ENCODE measurements around the gene KAZN.

Gene KAZN

GRCh38 chr1:14686701-14687100, 88.2 kb downstream of the KAZN start:
- Histone ChIP-seq H3K4me2 (ENCODE audit: low read length) (no peak overlapping the region), H2BK5ac (ENCODE audit: low read depth, low read length, poor library complexity) (no peak overlapping the region), H3K18ac (ENCODE audit: low read length) (no peak overlapping the region), H2BK120ac (ENCODE audit: insufficient read depth, low read length, poor library complexity) (no peak overlapping the region), H4K8ac (ENCODE audit: low read depth, low read length) (no peak overlapping the region), H4K91ac (ENCODE audit: low read depth, low read length) (no peak overlapping the region), H4K12ac (ENCODE audit: low read depth, low read length) (no peak overlapping the region), H3K4me3 (ENCODE audit: low read depth, low read length) (no peak overlapping the region), H3K4me1 (ENCODE audit: control insufficient read depth in 1 of 2, insufficient read depth in 2 of 2, low read length in 2 of 2) (no peaks in the 10 kb centered on the region), H2AFZ (ENCODE audit: insufficient read depth, low read length, poor library complexity) (no peak overlapping the region), H3K36me3 (ENCODE audit: control insufficient read depth in 1 of 2, insufficient read depth in 2 of 2, low read length in 2 of 2) (no peaks in the 10 kb centered on the region), H3K4ac (ENCODE audit: low read depth, low read length) (no peak overlapping the region), H2BK12ac (ENCODE audit: low read length) (no peak overlapping the region), H3K14ac (ENCODE audit: low read length) (no peak overlapping the region), H3K79me2 (ENCODE audit: control insufficient read depth, insufficient read depth, low read length, poor library complexity) (no peaks in the 10 kb centered on the region), H3K9me3 (ENCODE audit: insufficient read depth, low read depth, low read length) (peaks cover 3% of the 10 kb centered on the region), H3K9ac (ENCODE audit: low read length) (no peak overlapping the region), H3K79me1 (ENCODE audit: low read length) (no peaks in the 10 kb centered on the region), H2AK5ac (ENCODE audit: low read length) (no peak overlapping the region), H3K27ac (ENCODE audit: low read depth, low read length) (no peak overlapping the region), H3K23ac (ENCODE audit: low read length) (no peak overlapping the region), H3K27me3 (ENCODE audit: insufficient read depth, low read length) (no peaks in the 10 kb centered on the region)
- WGBS (ENCODE audit: extremely low coverage, insufficient coverage, insufficient read length) = no CpG with 5 or more reads among the region's 4 CpGs
- no peak for DNase-seq

GRCh38 chr1:14687147-14687546, 88.7 kb downstream of the KAZN start:
- Histone ChIP-seq H3K4ac (ENCODE audit: low read depth, low read length) (no peak overlapping the region), H4K91ac (ENCODE audit: low read depth, low read length) (no peak overlapping the region), H4K12ac (ENCODE audit: low read depth, low read length) (no peak overlapping the region), H3K18ac (ENCODE audit: low read length) (no peak overlapping the region), H3K4me3 (ENCODE audit: low read depth, low read length) (no peak overlapping the region), H2BK5ac (ENCODE audit: low read depth, low read length, poor library complexity) (no peak overlapping the region), H3K27ac (ENCODE audit: low read depth, low read length) (no peak overlapping the region), H2BK12ac (ENCODE audit: low read length) (no peak overlapping the region), H2AFZ (ENCODE audit: insufficient read depth, low read length, poor library complexity) (no peak overlapping the region), H3K9me3 (ENCODE audit: insufficient read depth, low read depth, low read length) (peaks cover 3% of the 10 kb centered on the region), H3K9ac (ENCODE audit: low read length) (no peak overlapping the region), H3K79me2 (ENCODE audit: control insufficient read depth, insufficient read depth, low read length, poor library complexity) (no peaks in the 10 kb centered on the region), H3K4me1 (ENCODE audit: control insufficient read depth in 1 of 2, insufficient read depth in 2 of 2, low read length in 2 of 2) (no peaks in the 10 kb centered on the region), H2BK120ac (ENCODE audit: insufficient read depth, low read length, poor library complexity) (no peak overlapping the region), H3K23ac (ENCODE audit: low read length) (no peak overlapping the region), H3K79me1 (ENCODE audit: low read length) (no peaks in the 10 kb centered on the region), H2AK5ac (ENCODE audit: low read length) (no peak overlapping the region), H4K8ac (ENCODE audit: low read depth, low read length) (no peak overlapping the region), H3K4me2 (ENCODE audit: low read length) (no peak overlapping the region), H3K27me3 (ENCODE audit: insufficient read depth, low read length) (no peaks in the 10 kb centered on the region), H3K14ac (ENCODE audit: low read length) (no peak overlapping the region), H3K36me3 (ENCODE audit: control insufficient read depth in 1 of 2, insufficient read depth in 2 of 2, low read length in 2 of 2) (no peaks in the 10 kb centered on the region)
- no CpG with 5 or more reads among the region's 4 CpGs for WGBS (ENCODE audit: extremely low coverage, insufficient coverage, insufficient read length)
- DNase-seq = no peak

DNA sequence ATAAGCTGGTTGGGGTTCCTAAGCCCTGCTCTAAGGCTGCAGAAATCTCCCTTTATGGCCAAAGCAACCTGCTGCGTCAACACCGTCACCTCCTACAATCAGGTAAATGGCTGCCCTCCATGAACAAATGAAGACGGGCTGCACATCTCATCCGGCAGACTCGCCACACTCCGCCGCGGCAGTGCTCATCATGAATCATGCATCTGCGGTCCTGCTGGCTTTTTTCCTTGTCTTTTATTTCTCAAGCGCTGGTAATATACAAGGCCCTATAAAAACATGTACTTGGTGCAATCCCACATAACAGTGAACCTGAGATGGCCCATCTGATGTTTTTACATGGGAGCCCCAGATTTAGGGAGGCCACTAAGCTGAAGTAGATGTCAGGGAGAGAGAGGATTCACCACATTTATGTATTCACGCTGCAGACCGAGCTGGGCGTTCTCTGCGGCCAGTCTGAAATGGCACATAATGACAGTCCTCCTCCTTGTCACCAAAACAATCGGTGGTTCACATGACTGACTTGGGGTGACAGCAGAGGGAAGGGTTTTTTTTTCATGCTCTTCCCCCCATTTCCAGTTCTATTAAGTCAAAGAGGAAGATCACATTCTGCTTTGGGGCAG, 91.6 kb downstream of the KAZN start:
- Histone ChIP-seq H3K23ac (ENCODE audit: low read length) (no peak overlapping the region), H3K4me2 (ENCODE audit: low read length) (no peak overlapping the region), H3K14ac (ENCODE audit: low read length) (no peak overlapping the region), H3K36me3 (ENCODE audit: control insufficient read depth in 1 of 2, insufficient read depth in 2 of 2, low read length in 2 of 2) (no peaks in the 10 kb centered on the region), H3K4me3 (ENCODE audit: low read depth, low read length) (no peak overlapping the region), H2AK5ac (ENCODE audit: low read length) (no peak overlapping the region), H3K27ac (ENCODE audit: low read depth, low read length) (no peak overlapping the region), H4K91ac (ENCODE audit: low read depth, low read length) (no peak overlapping the region), H4K8ac (ENCODE audit: low read depth, low read length) (no peak overlapping the region), H3K79me2 (ENCODE audit: control insufficient read depth, insufficient read depth, low read length, poor library complexity) (no peaks in the 10 kb centered on the region), H2BK5ac (ENCODE audit: low read depth, low read length, poor library complexity) (no peak overlapping the region), H3K9me3 (ENCODE audit: insufficient read depth, low read depth, low read length) (no peaks in the 10 kb centered on the region), H2BK120ac (ENCODE audit: insufficient read depth, low read length, poor library complexity) (no peak overlapping the region), H3K9ac (ENCODE audit: low read length) (no peak overlapping the region), H3K4ac (ENCODE audit: low read depth, low read length) (no peak overlapping the region), H4K12ac (ENCODE audit: low read depth, low read length) (no peak overlapping the region), H3K27me3 (ENCODE audit: insufficient read depth, low read length) (no peaks in the 10 kb centered on the region), H3K79me1 (ENCODE audit: low read length) (no peaks in the 10 kb centered on the region), H2BK12ac (ENCODE audit: low read length) (no peak overlapping the region), H2AFZ (ENCODE audit: insufficient read depth, low read length, poor library complexity) (no peak overlapping the region), H3K18ac (ENCODE audit: low read length) (no peak overlapping the region), H3K4me1 (ENCODE audit: control insufficient read depth in 1 of 2, insufficient read depth in 2 of 2, low read length in 2 of 2) (no peaks in the 10 kb centered on the region)
- no CpG with 5 or more reads among the region's 15 CpGs for WGBS (ENCODE audit: extremely low coverage, insufficient coverage, insufficient read length)
- no peak for DNase-seq

DNA sequence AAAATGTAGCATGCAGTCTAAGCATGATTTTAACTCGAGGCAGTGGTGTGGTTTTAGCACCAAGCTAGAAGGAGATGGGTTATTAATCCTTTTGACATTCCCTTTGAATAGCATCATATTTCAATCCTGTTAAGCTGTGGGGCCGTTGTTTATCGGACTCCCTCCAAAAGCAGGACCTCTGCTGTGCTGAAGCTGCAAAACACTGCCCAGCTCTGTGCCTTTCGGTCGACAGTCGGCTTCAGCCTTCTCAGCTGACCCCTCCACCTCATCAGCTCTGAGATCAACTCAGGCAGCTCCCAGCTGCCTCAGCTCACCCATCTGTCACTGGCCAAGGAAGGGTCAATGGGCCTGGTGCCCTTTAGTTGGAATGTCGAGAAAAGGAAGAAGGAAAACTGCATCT, 95.5 kb downstream of the KAZN start:
- H3K9ac ChIP-seq (ENCODE audit: low read length) = no peak overlapping the region
- no peak overlapping the region for H3K27ac ChIP-seq (ENCODE audit: low read depth, low read length)
- no peak overlapping the region for H3K23ac ChIP-seq (ENCODE audit: low read length)
- no peaks in the 10 kb centered on the region for H3K36me3 ChIP-seq (ENCODE audit: control insufficient read depth in 1 of 2, insufficient read depth in 2 of 2, low read length in 2 of 2)
- no peaks in the 10 kb centered on the region for H3K9me3 ChIP-seq (ENCODE audit: insufficient read depth, low read depth, low read length)
- H2AFZ ChIP-seq (ENCODE audit: insufficient read depth, low read length, poor library complexity) = no peak overlapping the region
- WGBS (ENCODE audit: extremely low coverage, insufficient coverage, insufficient read length) = no CpG with 5 or more reads among the region's 7 CpGs
- H3K4me2 ChIP-seq (ENCODE audit: low read length) = no peak overlapping the region
- H4K12ac ChIP-seq (ENCODE audit: low read depth, low read length) = no peak overlapping the region
- peaks cover 8 to 10% of the 10 kb centered on the region in 2 experiments for H3K4me1 ChIP-seq (ENCODE audit: control insufficient read depth in 1 of 2, insufficient read depth in 2 of 2, low read length in 2 of 2)
- H3K4me3 ChIP-seq (ENCODE audit: low read depth, low read length) = no peak overlapping the region
- no peak overlapping the region for H3K14ac ChIP-seq (ENCODE audit: low read length)
- H3K79me2 ChIP-seq (ENCODE audit: control insufficient read depth, insufficient read depth, low read length, poor library complexity) = no peaks in the 10 kb centered on the region
- H3K27me3 ChIP-seq (ENCODE audit: insufficient read depth, low read length) = no peaks in the 10 kb centered on the region
- DNase-seq = no peak
- no peak overlapping the region for H3K4ac ChIP-seq (ENCODE audit: low read depth, low read length)
- H4K8ac ChIP-seq (ENCODE audit: low read depth, low read length) = no peak overlapping the region
- no peaks in the 10 kb centered on the region for H3K79me1 ChIP-seq (ENCODE audit: low read length)
- no peak overlapping the region for H2BK5ac ChIP-seq (ENCODE audit: low read depth, low read length, poor library complexity)
- H2AK5ac ChIP-seq (ENCODE audit: low read length) = no peak overlapping the region
- H4K91ac ChIP-seq (ENCODE audit: low read depth, low read length) = no peak overlapping the region
- H2BK120ac ChIP-seq (ENCODE audit: insufficient read depth, low read length, poor library complexity) = no peak overlapping the region
- H2BK12ac ChIP-seq (ENCODE audit: low read length) = no peak overlapping the region
- H3K18ac ChIP-seq (ENCODE audit: low read length) = no peak overlapping the region
